T-helper 9 cell (primary cell): ENCODE results near the gene RGS6.

Source experiments
- DNase-seq: peaks from one replicate; pipeline ENCODE4 v3.0.0-alpha.2; 2020

RGS6 gene

DNA sequence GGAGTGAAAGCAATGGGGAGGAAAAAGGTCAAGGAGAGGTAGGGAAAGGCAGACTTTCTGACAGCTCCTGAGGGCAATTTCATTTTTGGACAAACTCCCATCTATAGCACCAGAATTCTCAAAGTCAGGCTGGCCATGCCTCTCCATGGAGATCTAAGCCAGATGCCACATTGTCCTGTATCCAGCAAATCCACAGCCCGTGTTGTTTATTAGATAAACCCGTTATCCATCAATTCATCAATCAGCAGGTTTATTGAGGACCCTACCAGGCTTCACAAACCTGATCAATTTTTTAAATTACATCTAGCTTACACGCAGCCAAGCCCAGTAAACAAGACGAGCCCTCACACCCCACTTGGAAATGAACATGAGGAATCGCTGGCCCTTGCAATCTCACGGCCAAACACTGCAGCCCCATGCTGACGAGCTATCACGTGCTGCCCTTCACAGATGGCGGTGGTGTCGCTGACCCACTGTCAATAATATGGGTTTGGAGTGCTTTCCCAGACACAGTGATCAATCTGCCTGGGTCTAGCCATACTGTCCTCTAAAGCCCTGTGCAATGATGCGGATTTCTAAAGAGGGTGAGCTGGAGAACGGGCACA, 628.8 kb downstream of the RGS6 start:
- no peak for DNase-seq

GRCh38 chr14:72562300-72562699, 630.1 kb downstream of the RGS6 start:
- DNase-seq, result no peak

DNA sequence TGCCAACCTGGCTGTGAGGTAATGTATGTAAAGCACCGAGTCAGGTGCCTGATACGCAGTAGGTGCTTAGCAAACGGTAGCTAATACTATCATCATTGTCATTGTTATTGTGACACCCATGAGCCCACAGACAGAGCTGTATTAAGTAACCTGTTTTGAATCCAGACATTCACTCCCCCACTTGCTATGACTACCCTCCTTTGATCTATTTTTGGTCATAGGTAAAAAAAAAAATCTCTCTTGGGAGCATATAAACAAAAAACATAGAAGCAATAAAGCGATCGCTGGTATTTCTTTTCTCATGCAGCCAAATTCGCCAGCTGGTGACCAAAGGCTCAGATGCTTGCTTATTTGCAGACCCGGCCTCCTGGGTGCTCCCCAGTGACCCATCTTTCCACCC, 631.4 kb downstream of the RGS6 start:
- DNase-seq, result no peak

GRCh38 chr14:72565149-72565559, 632.9 kb downstream of the RGS6 start:
- no peak for DNase-seq

DNA sequence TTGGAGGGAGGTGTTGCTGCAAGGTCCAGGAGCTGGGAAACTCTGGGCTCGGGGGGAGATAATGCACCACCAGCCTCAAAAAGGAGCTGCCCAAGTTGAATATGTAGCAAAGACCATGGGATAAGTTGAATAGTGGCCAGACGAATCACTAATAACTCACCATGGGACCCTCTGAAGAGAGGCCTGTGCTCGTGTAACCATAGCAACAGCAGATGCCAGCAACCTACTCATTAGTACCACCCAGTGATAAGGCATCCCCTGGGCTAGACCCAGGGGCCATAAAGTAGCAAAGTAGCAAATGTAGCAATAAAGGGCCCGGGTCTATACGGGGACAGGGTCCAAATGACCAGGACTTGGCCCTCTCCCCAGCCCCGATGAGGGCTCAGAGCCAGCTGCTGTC, 633.7 kb downstream of the RGS6 start:
- DNase-seq, result no peak

GRCh38 chr14:72567226-72567625, 635.0 kb downstream of the RGS6 start:
- DNase-seq, result no peak

DNA sequence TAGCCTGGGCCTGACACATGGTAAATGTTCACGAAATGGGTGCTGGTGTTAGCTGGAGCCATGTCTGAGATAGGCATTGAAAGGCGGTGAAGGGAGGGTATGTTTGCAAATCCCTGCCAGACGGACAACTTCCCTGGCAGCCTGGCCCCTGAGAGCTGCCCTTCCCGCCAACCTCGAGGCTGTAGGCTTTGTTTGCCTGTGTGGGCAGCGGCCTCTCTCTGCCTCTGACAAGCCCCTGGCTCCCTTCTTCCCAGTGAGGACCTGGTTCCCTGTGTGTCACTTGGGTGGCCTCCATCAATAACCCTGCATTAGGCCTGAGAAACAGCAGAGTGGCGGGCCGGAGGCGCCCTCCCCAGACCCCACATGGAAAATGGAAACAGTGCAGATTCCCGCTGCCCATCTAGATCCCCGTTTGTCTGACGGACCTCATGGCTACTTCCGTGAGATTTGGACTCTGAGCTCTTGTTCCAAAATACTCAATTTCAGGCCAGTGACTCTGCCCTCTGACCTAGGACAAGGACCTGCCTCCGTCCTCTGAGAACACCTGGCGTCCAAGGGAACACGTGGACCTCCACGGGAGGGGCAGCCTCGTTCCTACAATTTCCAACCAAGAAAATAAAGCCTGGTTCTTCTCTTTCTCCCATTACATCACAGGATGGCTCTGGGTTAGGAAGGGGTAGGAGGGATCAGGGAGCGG, 636.2 kb downstream of the RGS6 start:
- no peak for DNase-seq

DNA sequence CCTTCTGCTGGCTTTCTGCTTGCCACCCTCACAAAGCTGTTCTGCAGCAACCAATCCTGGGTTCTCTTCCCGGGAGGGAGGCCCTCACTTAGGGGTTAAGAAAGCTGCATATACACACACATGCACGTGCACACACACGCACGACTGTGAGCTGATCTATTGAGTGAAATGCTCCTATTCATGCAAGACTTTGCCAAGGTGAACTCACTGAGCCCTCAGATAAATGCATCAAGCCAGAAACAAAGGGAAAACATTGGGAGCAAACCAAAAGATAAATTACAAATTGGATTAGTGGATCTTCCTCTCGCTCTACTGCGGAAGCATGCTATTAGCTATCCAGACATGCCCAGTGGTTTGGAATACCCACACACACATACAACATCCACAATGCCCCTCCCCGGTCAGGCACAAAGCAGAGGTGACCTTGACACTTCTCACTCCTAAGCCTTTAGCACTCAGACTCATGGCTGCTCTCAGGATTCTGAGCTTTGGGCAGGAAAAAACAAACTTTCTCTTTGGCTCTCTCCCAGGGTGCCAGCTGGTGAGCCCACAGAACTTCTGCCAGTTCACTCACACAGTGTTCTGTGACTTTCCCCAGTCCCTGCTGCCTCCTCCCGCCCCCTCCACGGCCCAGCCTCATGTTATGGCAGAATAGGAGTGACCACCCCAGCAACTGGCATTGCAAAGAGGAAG, 641.6 kb downstream of the RGS6 start:
- DNase-seq, result no peak

- no peak for DNase-seq
Measured at GRCh38 chr14:72574715-72575114, 642.5 kb downstream of the RGS6 start.

DNA sequence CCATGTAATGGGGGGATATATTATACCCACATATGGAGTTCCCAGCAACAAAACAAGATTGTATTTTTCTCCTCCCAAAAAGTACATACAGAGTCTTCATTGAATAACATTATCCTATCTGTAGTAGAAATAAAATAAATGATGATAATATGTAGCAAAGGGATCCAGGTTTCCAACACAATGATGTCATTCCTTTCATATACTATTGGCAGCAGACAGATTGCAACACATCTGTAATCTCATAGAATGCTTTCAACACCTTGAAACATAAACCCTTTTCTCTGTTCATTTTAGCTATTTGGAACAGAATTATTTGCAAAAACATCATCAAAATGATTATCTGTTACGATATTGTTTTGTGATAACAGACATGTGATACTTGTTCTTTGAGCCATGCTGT, 644.0 kb downstream of the RGS6 start:
- no peak for DNase-seq

DNA sequence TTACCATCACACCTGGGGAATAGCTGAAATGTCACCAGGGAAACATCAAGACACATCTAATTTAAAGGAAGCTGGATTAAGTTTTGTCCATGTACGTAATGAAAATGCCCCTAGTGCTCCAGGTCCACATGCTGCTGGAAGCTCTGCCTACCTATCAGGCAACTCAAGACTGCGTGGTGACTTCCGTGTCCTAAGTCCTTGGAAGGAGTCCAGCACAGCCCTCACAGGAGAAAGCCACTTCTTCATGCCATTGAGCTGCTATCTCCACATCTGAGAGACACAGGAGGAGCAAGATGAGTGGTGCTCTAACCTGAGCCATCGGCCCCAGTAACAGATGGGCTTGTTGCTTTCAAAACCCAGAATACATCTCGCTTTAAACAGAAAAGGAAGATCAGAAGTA, 645.3 kb downstream of the RGS6 start:
- DNase-seq, result no peak

DNA sequence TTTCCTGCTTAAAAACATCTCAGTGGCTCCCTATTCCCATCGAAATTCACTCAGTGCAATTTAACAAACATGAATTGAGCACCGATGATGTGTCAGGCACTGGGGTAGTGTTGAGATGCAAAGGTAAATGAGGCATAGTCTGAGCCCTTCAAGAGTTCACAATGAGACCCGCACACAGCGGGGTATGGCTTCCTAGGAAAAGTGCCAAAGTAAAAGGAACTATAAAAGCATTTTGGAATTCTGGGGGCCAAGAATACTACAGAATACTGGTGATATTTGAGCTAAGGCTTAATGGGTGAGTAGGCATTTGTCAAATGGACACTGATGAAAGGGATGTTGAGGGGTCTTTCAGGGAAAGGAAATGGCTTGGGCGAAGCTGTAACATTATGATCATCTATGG, 646.3 kb downstream of the RGS6 start:
- DNase-seq, result no peak

DNA sequence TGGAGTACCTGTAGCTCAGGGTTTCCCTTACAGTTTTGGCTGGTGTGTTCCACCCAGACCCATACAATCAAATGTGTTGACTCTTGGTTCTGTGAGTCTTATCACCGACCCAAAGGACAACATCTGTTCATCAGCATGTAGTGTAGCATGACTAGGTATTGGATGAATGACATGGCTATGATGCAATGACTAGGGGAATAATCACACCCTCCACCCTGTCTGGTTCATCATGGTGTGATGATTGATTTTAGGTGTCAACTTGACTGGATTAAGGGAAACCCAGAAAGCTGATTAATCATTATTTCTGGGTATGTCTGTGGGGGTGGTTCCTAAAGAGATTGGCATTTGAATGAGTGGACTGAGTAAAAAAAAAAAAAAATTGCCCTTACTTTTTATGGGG, 650.4 kb downstream of the RGS6 start:
- no peak for DNase-seq

DNA sequence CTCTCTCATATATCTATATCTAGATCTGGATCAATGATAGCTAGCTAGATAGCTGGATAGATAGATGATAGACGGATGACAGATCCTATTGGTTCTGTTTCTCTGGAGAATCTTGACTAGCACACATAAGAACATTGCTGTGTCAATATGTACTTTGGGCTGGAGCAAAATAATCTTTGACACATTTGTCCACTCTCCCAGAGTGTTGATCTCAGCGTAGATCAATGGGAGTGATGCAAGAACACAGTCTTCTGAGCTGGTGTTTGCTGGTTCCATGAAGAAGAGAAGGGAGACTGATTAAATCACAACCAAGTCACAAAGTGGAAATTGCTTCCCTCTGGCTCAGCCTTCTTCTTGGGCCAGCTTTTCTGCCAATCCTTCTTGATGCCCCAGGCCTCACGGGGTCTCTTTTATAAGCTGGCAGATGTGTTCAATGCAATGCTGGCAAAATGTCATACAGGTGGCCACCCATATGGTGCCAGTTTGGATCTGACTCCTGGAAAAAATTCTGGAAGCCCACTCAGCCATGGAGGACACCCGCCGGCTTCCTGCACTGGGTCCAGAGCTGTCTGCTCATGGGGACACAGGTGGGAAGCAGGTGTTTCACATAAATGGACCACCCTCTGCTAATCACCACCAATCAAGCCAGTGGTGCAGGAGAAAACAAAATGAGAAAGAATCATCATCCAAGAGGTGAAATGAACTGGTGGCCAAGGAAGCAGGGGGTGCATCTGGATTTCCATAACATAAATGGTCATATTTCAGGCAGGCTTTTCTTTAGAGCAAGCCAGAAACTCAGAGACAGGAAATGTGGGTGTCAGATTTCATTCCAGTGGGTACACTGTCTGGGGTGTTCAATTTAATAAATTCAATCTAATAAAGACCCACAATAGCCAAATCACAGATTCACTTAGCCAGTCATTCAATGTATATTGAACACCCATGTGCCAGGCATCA, 651.4 kb downstream of the RGS6 start:
- DNase-seq, result no peak

DNA sequence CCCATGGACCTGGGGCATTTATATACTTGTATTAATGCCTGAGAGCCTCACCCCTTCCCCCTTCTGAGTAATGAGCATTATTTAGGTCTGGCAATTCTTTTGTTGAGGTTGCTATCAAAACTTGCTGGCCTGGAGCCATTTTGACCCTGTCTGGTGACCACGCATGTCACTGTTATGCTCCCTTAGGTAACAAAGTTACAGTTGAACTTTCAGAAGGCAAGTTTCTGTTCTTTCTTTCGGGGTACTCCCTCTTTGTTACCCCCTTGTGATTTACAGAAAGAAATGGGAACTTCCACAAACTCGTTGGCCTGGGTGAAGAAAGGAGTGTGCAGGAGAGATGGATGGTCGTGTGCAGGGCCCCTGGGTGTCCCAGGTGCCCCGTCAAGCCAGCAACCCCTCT, 656.3 kb downstream of the RGS6 start:
- no peak for DNase-seq

DNA sequence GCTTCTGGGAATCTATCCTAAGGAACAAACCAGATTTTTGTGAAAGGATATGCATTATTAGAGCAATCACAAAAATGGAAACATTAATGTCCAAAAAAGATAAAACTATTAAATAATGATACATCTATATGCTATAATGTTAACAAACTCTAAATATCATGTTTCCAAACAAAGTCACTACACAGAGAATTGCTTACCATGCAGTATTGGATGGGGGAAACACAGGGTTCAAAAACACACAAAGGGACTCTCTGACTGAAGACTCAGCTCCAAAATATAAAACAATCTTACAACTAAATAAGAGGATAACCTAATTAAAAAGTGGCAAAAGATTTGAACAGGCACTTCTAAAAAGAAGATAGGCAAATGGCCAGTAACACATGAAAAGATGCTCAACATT, 657.4 kb downstream of the RGS6 start:
- DNase-seq, result no peak

DNA sequence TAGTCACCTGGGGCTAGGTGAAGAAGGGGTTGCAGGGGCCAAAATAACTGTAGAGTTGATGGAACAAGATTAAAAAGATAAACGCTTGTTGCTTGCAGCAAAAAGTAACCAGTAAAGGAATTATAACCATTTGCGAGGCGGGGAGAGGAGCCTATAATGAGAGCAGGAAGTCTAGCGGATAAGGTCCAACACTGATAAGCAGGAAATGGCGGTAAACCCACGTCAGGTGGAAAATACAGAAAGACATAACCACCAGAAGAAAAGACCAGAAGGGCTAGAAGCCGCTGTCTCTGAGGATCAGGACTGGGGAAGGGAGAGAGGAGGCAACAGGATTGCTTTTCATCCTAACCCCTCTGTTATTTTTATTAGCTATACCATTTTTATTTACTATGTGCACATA, 658.3 kb downstream of the RGS6 start:
- DNase-seq, result no peak

- DNase-seq, result no peak
Measured at GRCh38 chr14:72591391-72591790, 659.2 kb downstream of the RGS6 start.

GRCh38 chr14:72594099-72594901, 662.1 kb downstream of the RGS6 start:
- DNase-seq, result no peak

- no peak for DNase-seq
Measured at GRCh38 chr14:72595152-72595862, 663.1 kb downstream of the RGS6 start.
